Endothelial cell (in vitro differentiated cells): ENCODE data around the gene CFAP90. TPM values are rescaled to one million over a fixed set of nuclear protein-coding genes. Genes with fewer than 3 reads are reported as not detected.

ENCODE experiments used
- DNase-seq: peaks from one replicate; pipeline ENCODE4 v3.0.0; 2021; ENCODE audit warnings: low spot score
- H3K27ac Mint-ChIP-seq: one replicate; pipeline ENCODE4 v1.8.0; 2021; ENCODE audit warnings: mixed read lengths, inconsistent platforms; ENCODE audit not compliant: unreplicated experiment
- H3K27me3 Mint-ChIP-seq: one replicate; pipeline ENCODE4 v1.8.0; 2021; ENCODE audit warnings: mild to moderate bottlenecking, moderate library complexity, mixed read lengths, inconsistent platforms; ENCODE audit not compliant: unreplicated experiment
- H3K36me3 Mint-ChIP-seq: one replicate; pipeline ENCODE4 v1.8.0; 2021; ENCODE audit warnings: mild to moderate bottlenecking, low read depth, mixed read lengths, inconsistent platforms; ENCODE audit not compliant: unreplicated experiment
- H3K4me1 Mint-ChIP-seq: one replicate; pipeline ENCODE4 v1.8.0; 2021; ENCODE audit warnings: mild to moderate bottlenecking, mixed read lengths, inconsistent platforms; ENCODE audit not compliant: unreplicated experiment
- H3K4me3 Mint-ChIP-seq: one replicate; pipeline ENCODE4 v1.8.0; 2021; ENCODE audit warnings: mild to moderate bottlenecking, mixed read lengths, inconsistent platforms; ENCODE audit not compliant: unreplicated experiment
- H3K9me3 Mint-ChIP-seq: one replicate; pipeline ENCODE4 v1.8.0; 2021; ENCODE audit warnings: mixed read lengths, inconsistent platforms; ENCODE audit not compliant: unreplicated experiment
- CTCF ChIP-seq: fragments of 200-600 bp; sonication (generic); IDR thresholded peaks from one replicate; pipeline ENCODE4 v1.5.0; 2021; ENCODE audit warnings: antibody characterized with exemption; ENCODE audit not compliant: unreplicated experiment
- total RNA-seq: library from RNA; stranded (reverse); fragmentation: NEBNext Ultra II Directional; extraction: Animal tissue kit (Norgen Biotek cat#: 25700); gene quantifications from one replicate; pipeline ENCODE4 v1.2.1, GENCODE V29; 2021; ENCODE audit not compliant: unreplicated experiment

The CFAP90 gene
- total RNA-seq, 1 donor from 2014 or later, result not detected

GRCh38 chr5:7856855-7857254, 5.9 kb upstream of the CFAP90 start:
- H3K4me3 Mint-ChIP-seq, result no peak overlapping the region

GRCh38 chr5:7855611-7856010, 4.7 kb upstream of the CFAP90 start:
- no peak for TF ChIP-seq CTCF
- H3K9me3 Mint-ChIP-seq, result no peaks in the 10 kb centered on the region
- no peak overlapping the region for H3K4me3 Mint-ChIP-seq
- no peak for DNase-seq
- no peaks in the 10 kb centered on the region for H3K36me3 Mint-ChIP-seq
- H3K4me1 Mint-ChIP-seq, result no peaks in the 10 kb centered on the region
- no peak overlapping the region for H3K27ac Mint-ChIP-seq
- H3K27me3 Mint-ChIP-seq, result peaks cover 7% of the 10 kb centered on the region

More at GRCh38 chr5:7856855-7857254, 5.9 kb upstream of the CFAP90 start:
- Mint-ChIP-seq H3K4me1 (no peaks in the 10 kb centered on the region), H3K27me3 (peaks cover 5% of the 10 kb centered on the region), H3K9me3 (no peaks in the 10 kb centered on the region), H3K36me3 (no peaks in the 10 kb centered on the region), H3K27ac (no peak overlapping the region)
- peak; percentile 41 for DNase-seq
- peak; percentile 57 for TF ChIP-seq CTCF

GRCh38 chr5:7852988-7853387, 2.1 kb upstream of the CFAP90 start:
- Mint-ChIP-seq H3K36me3 (no peaks in the 10 kb centered on the region), H3K4me3 (no peak overlapping the region), H3K4me1 (no peaks in the 10 kb centered on the region), H3K27me3 (peaks cover 18% of the 10 kb centered on the region), H3K9me3 (no peaks in the 10 kb centered on the region), H3K27ac (no peak overlapping the region)
- DNase-seq, result no peak
- no peak for TF ChIP-seq CTCF

- Mint-ChIP-seq H3K27ac (no peak overlapping the region), H3K4me1 (no peaks in the 10 kb centered on the region), H3K27me3 (peaks cover 18% of the 10 kb centered on the region), H3K9me3 (no peaks in the 10 kb centered on the region), H3K36me3 (no peaks in the 10 kb centered on the region), H3K4me3 (peak overlapping the region; percentile 22)
- DNase-seq, result no peak
- no peak for TF ChIP-seq CTCF
Observed at GRCh38 chr5:7852542-7852941, 1.6 kb upstream of the CFAP90 start.

- Mint-ChIP-seq H3K36me3 (no peaks in the 10 kb centered on the region), H3K9me3 (no peaks in the 10 kb centered on the region), H3K27me3 (peaks cover 18% of the 10 kb centered on the region), H3K4me1 (no peaks in the 10 kb centered on the region), H3K27ac (peak overlapping the region; percentile 22), H3K4me3 (peak overlapping the region; percentile 59)
- no peak for TF ChIP-seq CTCF
- DNase-seq, result no peak
Observed at GRCh38 chr5:7851617-7852289, 820 bp upstream of the CFAP90 start.
